ENCODE data around the gene RPS21.

- TF ChIP-seq, protein P1, sequence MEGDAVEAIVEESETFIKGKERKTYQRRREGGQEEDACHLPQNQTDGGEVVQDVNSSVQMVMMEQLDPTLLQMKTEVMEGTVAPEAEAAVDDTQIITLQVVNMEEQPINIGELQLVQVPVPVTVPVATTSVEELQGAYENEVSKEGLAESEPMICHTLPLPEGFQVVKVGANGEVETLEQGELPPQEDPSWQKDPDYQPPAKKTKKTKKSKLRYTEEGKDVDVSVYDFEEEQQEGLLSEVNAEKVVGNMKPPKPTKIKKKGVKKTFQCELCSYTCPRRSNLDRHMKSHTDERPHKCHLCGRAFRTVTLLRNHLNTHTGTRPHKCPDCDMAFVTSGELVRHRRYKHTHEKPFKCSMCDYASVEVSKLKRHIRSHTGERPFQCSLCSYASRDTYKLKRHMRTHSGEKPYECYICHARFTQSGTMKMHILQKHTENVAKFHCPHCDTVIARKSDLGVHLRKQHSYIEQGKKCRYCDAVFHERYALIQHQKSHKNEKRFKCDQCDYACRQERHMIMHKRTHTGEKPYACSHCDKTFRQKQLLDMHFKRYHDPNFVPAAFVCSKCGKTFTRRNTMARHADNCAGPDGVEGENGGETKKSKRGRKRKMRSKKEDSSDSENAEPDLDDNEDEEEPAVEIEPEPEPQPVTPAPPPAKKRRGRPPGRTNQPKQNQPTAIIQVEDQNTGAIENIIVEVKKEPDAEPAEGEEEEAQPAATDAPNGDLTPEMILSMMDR (IDR thresholded peaks at IDR 0.05 in 2 of 3, conservative IDR thresholded peaks at IDR 0.05 in 1 of 3; ENCODE audit: control insufficient read depth in 2 of 3, extremely low read depth in 1 of 3, insufficient read depth in 1 of 3, low read depth in 3 of 3, low read length in 3 of 3): no peak
- TF ChIP-seq ZNF217 (IDR thresholded peaks at IDR 0.05): no peak
- no peak for TF ChIP-seq USF1 (IDR thresholded peaks at IDR 0.05; ENCODE audit: borderline replicate concordance, extremely low read length, insufficient read depth, low read depth, low read length)
- TF ChIP-seq CBX5 (IDR thresholded peaks at IDR 0.05; ENCODE audit: low read depth): no peak
- no peak for TF ChIP-seq EZH2 (IDR thresholded peaks at IDR 0.05; ENCODE audit: borderline replicate concordance, control insufficient read depth, low read depth, low read length)
Measured at GRCh38 chr20:62429455-62430310, 42.8 kb downstream of the RPS21 start.
